ENCODE results near the gene UNK. TPM values are rescaled to one million over a fixed set of nuclear protein-coding genes. Genes with fewer than 3 reads are reported as not detected.

Gene UNK
- total RNA-seq, 2 donors from 2014 or later = 31.0 to 51.7 TPM

- Histone ChIP-seq H3K4me3 (peak overlapping the region; percentile 92), H3K36me3 (peaks cover 28% of the 10 kb centered on the region), H3K27ac (peak overlapping the region; percentile 94 to 98), H3K27me3 (replicated peaks; ENCODE audit: insufficient read depth) (no peaks in the 10 kb centered on the region), H3K9me3 (no peaks in the 10 kb centered on the region), H3K4me1 (ENCODE audit: control insufficient read depth in 1 of 2, low read depth in 2 of 2) (peaks cover 10 to 47% of the 10 kb centered on the region in 2 donors)
- TF ChIP-seq CTCF (IDR thresholded peaks at IDR 0.05) = peak; percentile 39
- ATAC-seq (ENCODE audit: insufficient number of reproducible peaks, low FRiP score, low read depth) (no peak), DNase-seq (ENCODE audit: low spot score) (no peak)
These were observed 5.8 kb upstream of the UNK start for GRCh38 chr17:75778861-75779249.

GRCh38 chr17:75779250-75779986 lies 5.2 kb upstream of the UNK start:
- H3K27me3 ChIP-seq (replicated peaks; ENCODE audit: insufficient read depth) = no peaks in the 10 kb centered on the region
- H3K27ac ChIP-seq = peak overlapping the region; percentile 94 to 98
- ATAC-seq (ENCODE audit: insufficient number of reproducible peaks, low FRiP score, low read depth) = peak; percentile 85
- TF ChIP-seq CTCF (IDR thresholded peaks at IDR 0.05) = no peak
- peak overlapping the region; percentile 92 for H3K4me3 ChIP-seq
- peaks cover 25% of the 10 kb centered on the region for H3K36me3 ChIP-seq
- H3K4me1 ChIP-seq (ENCODE audit: control insufficient read depth in 1 of 2, low read depth in 2 of 2) = peaks cover 13 to 49% of the 10 kb centered on the region in 2 donors
- no peaks in the 10 kb centered on the region for H3K9me3 ChIP-seq
- peak; percentile 94 for DNase-seq (ENCODE audit: low spot score)

GRCh38 chr17:75779987-75780889 lies 4.4 kb upstream of the UNK start:
- TF ChIP-seq CTCF (IDR thresholded peaks at IDR 0.05) = no peak
- Histone ChIP-seq H3K4me1 (ENCODE audit: control insufficient read depth in 1 of 2, low read depth in 2 of 2) (peaks cover 13 to 44% of the 10 kb centered on the region in 2 donors), H3K4me3 (peak overlapping the region; percentile 15), H3K27me3 (replicated peaks; ENCODE audit: insufficient read depth) (no peaks in the 10 kb centered on the region), H3K9me3 (no peaks in the 10 kb centered on the region), H3K36me3 (peaks cover 17% of the 10 kb centered on the region), H3K27ac (peak overlapping the region; percentile 22 to 23)
- DNase-seq (ENCODE audit: low spot score) = no peak
- ATAC-seq (ENCODE audit: insufficient number of reproducible peaks, low FRiP score, low read depth) = no peak

- Histone ChIP-seq H3K27me3 (replicated peaks; ENCODE audit: insufficient read depth) (no peaks in the 10 kb centered on the region), H3K9me3 (no peaks in the 10 kb centered on the region), H3K36me3 (peaks cover 7% of the 10 kb centered on the region), H3K27ac (peak overlapping the region; percentile 94 to 97), H3K4me3 (peak overlapping the region; percentile 77), H3K4me1 (ENCODE audit: control insufficient read depth in 1 of 2, low read depth in 2 of 2) (peaks cover 7 to 50% of the 10 kb centered on the region in 2 donors)
- TF ChIP-seq CTCF (IDR thresholded peaks at IDR 0.05) = peak; percentile 68
- ATAC-seq (ENCODE audit: insufficient number of reproducible peaks, low FRiP score, low read depth) (no peak), DNase-seq (ENCODE audit: low spot score) (no peak)
These were observed 1.4 kb upstream of the UNK start for GRCh38 chr17:75783069-75783783.
